Neuronal stem cell (in vitro differentiated cells): ENCODE results near the gene CAPN9.

Experiments
- DNase-seq: peaks from one replicate; pipeline ENCODE4 v3.0.0-alpha.2; 2013; ENCODE audit warnings: low spot score
- H2AFZ ChIP-seq: one replicate; pipeline ENCODE4 v1.6.1; 2013; ENCODE audit warnings: mild to moderate bottlenecking, low read length, inconsistent platforms
- H2AK5ac ChIP-seq: 2 replicates; pipeline ENCODE4 v1.6.1; 2013; ENCODE audit warnings: low read depth, mild to moderate bottlenecking, inconsistent platforms, low read length, moderate library complexity, mixed read lengths
- H2BK120ac ChIP-seq: 2 replicates; pipeline ENCODE4 v1.6.1; 2013; ENCODE audit warnings: low read depth, mild to moderate bottlenecking, inconsistent platforms, low read length, moderate library complexity, mixed read lengths
- H2BK12ac ChIP-seq: one replicate; pipeline ENCODE4 v1.6.1; 2013; ENCODE audit warnings: low read length, inconsistent platforms
- H2BK15ac ChIP-seq: 2 replicates; pipeline ENCODE4 v1.6.1; 2013; ENCODE audit warnings: mild to moderate bottlenecking, low read length, inconsistent platforms, mixed read lengths
- H2BK5ac ChIP-seq: one replicate; pipeline ENCODE4 v1.6.1; 2013; ENCODE audit warnings: inconsistent platforms, mild to moderate bottlenecking, low read length, moderate library complexity
- H3K14ac ChIP-seq: one replicate; pipeline ENCODE4 v1.6.1; 2013; ENCODE audit warnings: low read length, inconsistent platforms
- H3K18ac ChIP-seq: 2 replicates; pipeline ENCODE4 v1.6.1; 2013; ENCODE audit warnings: low read length, inconsistent platforms
- H3K23ac ChIP-seq: 2 replicates; pipeline ENCODE4 v1.6.1; 2013; ENCODE audit warnings: low read depth, mild to moderate bottlenecking, mixed read lengths, low read length, inconsistent platforms; ENCODE audit not compliant: poor library complexity
- H3K27ac ChIP-seq: replicated peaks from 3 replicates; pipeline ENCODE4 v1.5.1; 2013; ENCODE audit warnings: low read length, inconsistent platforms
- H3K27me3 ChIP-seq, 3 experiments: 2 replicates each; pipeline ENCODE4 v1.6.1; 2013; ENCODE audit warnings: low read length in 3 of 3, mild to moderate bottlenecking in 2 of 3, inconsistent platforms in 1 of 3, low read depth in 1 of 3, mixed read lengths in 1 of 3, moderate library complexity in 1 of 3; ENCODE audit not compliant: control insufficient read depth in 3 of 3, insufficient read depth in 3 of 3
- H3K36me3 ChIP-seq, 2 donors: replicated peaks in 1 of 2; 2 replicates each; pipeline ENCODE4 v1.6.1; 2013; ENCODE audit warnings: low read length in 2 of 2; ENCODE audit not compliant: control insufficient read depth in 2 of 2, insufficient read depth in 2 of 2
- H3K4ac ChIP-seq: 2 replicates; pipeline ENCODE4 v1.6.1; 2013; ENCODE audit warnings: inconsistent platforms, mild to moderate bottlenecking, low read length, moderate library complexity
- H3K4me1 ChIP-seq, 2 donors: 1 replicate in 1 of 2; 2 replicates in 1 of 2; pipeline ENCODE4 v1.6.1; 2013; ENCODE audit warnings: low read length in 2 of 2, low read depth in 1 of 2; ENCODE audit not compliant: control insufficient read depth in 2 of 2, insufficient read depth in 1 of 2
- H3K4me2 ChIP-seq: one replicate; pipeline ENCODE4 v1.6.1; 2013; ENCODE audit warnings: mild to moderate bottlenecking, low read length, inconsistent platforms; ENCODE audit not compliant: insufficient read depth, poor library complexity, severe bottlenecking
- H3K4me3 ChIP-seq, 2 donors: 2 replicates each; pipeline ENCODE4 v1.5.1; 2013; ENCODE audit warnings: low read length in 2 of 2, mild to moderate bottlenecking in 2 of 2, inconsistent platforms in 1 of 2, moderate library complexity in 1 of 2
- H3K79me1 ChIP-seq: one replicate; pipeline ENCODE4 v1.6.1; 2013; ENCODE audit warnings: low read depth, mild to moderate bottlenecking, inconsistent platforms, low read length, moderate library complexity
- H3K9ac ChIP-seq: one replicate; pipeline ENCODE4 v1.6.1; 2013; ENCODE audit warnings: mild to moderate bottlenecking, low read depth, low read length, inconsistent platforms; ENCODE audit not compliant: poor library complexity
- H3K9me3 ChIP-seq, 2 donors: replicated peaks in 1 of 2; 2 replicates each; pipeline versions ENCODE3 to v1.6.1; 2013; ENCODE audit warnings: low read length in 2 of 2, mild to moderate bottlenecking in 2 of 2, inconsistent platforms in 1 of 2, low read depth in 1 of 2, mixed read lengths in 1 of 2, moderate library complexity in 1 of 2; ENCODE audit not compliant: control insufficient read depth in 2 of 2, insufficient read depth in 1 of 2
- H4K8ac ChIP-seq: one replicate; pipeline ENCODE4 v1.6.1; 2013; ENCODE audit warnings: low read depth, mild to moderate bottlenecking, inconsistent platforms, low read length, moderate library complexity
- H4K91ac ChIP-seq: one replicate; pipeline ENCODE4 v1.6.1; 2013; ENCODE audit warnings: low read length, low read depth, mild to moderate bottlenecking, inconsistent platforms; ENCODE audit not compliant: poor library complexity
- WGBS, 2 donors: extraction: QIAGEN DNeasy Blood & Tissue Kit; methylation state at CpG; one replicate each; pipeline ENCODE4 v1.1.7; 2013; ENCODE audit warnings: missing lambda C conversion rate in 2 of 2, mixed read lengths in 1 of 2; ENCODE audit not compliant: insufficient read length in 2 of 2, insufficient replicate concordance in 1 of 2; ENCODE audit errors: extremely low coverage in 2 of 2; 5-methylcytosine and 5-hydroxymethylcytosine counted together

CAPN9 gene

DNA sequence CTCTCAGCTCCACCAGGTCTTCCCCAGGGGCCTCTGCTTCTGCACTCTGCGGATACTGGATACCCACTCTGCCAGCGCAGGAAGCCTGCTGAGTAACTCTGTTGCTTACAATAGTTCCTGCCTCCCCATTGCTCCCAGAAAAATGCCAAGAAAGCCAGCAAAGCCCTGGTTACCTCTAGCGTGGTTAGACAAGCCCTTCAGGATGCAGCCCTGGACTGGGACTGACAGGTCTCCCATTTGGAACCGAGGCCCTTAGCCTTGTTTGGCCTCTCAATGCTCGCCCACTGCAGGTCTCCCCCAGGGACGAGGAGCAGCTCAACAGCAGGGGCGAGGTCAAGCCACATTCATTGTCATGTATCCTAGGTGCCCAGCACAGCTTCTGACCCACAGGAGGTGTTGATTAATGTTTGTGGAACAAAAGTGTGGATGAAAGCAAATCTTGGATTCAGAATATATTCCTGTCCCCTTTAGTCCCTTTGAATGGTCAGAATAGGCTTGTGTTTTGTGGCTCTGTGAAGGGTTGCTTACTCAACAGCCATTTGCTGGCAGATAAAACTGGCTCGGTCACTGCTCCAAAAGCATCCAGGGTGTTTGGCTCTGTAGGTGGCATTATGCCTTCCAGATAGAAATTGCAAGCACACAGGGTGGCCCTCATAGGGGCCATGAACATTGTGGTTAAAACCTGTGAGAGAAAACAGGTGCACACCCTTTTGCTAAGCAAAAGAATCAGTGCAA lies 62.2 kb downstream of the CAPN9 start:
- no peak overlapping the region for H3K27ac ChIP-seq
- no peak overlapping the region for H3K4me2 ChIP-seq
- no peak overlapping the region for H3K4me3 ChIP-seq
- no peak overlapping the region for H3K4ac ChIP-seq
- H2AFZ ChIP-seq = no peak overlapping the region
- no peak overlapping the region for H3K14ac ChIP-seq
- no peaks in the 10 kb centered on the region for H3K79me1 ChIP-seq
- no peak overlapping the region for H3K23ac ChIP-seq
- H3K27me3 ChIP-seq = no peaks in the 10 kb centered on the region
- no peak overlapping the region for H2BK120ac ChIP-seq
- H2BK5ac ChIP-seq = no peak overlapping the region
- no CpG with 5 or more reads among the region's 8 CpGs for WGBS, 2 donors
- DNase-seq = no peak
- H3K9ac ChIP-seq = no peak overlapping the region
- no peak overlapping the region for H3K18ac ChIP-seq
- H3K4me1 ChIP-seq = no peaks in the 10 kb centered on the region
- H2AK5ac ChIP-seq = no peak overlapping the region
- no peaks in the 10 kb centered on the region for H3K36me3 ChIP-seq
- H4K91ac ChIP-seq = no peak overlapping the region
- H2BK12ac ChIP-seq = no peak overlapping the region
- peaks cover 0 to 4% of the 10 kb centered on the region in 2 donors for H3K9me3 ChIP-seq
- H4K8ac ChIP-seq = no peak overlapping the region
- H2BK15ac ChIP-seq = no peak overlapping the region

DNA sequence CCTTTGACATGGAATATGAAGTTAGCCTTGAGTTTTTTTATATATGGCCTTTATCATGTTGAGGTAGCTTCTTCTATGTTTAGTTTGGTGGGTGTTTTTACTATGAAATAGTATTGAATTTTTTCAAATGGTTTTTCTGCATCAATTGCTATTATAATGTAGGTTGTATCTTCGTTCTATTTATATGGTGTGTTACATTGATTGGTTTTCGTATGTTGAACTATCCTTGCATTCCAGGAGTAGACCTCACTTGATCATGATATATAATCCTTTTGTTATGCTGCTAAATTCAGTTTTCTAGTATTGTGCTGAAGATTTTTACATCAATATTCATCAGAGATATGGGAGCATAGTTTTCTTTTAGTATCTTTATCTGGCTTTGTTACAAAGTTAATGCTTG lies 65.4 kb downstream of the CAPN9 start:
- H3K4me3 ChIP-seq = no peak overlapping the region

DNA sequence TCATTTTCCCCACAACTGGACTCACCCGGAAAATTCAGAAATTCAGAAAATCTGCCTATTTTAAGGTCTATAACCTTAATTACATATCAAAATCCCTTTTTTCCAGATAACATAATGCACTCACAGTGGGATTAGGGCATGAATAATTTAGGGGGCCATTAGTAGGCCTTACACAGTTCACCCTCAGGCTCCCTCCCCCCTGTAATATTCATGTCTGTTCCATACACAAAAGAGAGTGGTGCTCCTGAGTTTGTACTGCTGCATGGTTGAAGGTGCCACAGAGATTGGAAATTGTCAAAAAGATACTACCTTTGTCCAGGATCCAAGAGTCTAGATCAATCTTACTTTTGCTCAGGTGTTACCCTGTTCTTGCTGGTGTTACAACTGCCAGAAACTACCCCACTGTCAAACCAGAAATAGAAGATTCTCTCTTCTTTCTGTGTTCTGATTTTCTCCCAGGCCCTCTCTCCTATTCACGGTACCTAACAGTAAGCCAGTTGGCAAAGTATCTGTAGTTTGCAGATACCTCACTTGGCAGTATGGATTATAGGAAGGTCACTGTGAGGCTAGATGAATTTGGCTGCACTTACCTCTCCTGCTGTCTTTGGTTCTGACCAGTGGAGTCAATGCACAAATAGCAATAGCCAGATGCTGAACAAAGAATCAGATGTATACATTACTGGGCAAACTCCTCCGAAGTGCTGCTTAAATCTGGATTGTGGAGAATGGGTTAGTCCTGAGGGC lies 67.9 kb downstream of the CAPN9 start:
- no peaks in the 10 kb centered on the region for H3K27me3 ChIP-seq
- no peak overlapping the region for H4K8ac ChIP-seq
- no peak overlapping the region for H3K14ac ChIP-seq
- H2BK15ac ChIP-seq = no peak overlapping the region
- WGBS, 2 donors = no CpG with 5 or more reads among the region's 3 CpGs
- no peak overlapping the region for H3K4ac ChIP-seq
- H2BK12ac ChIP-seq = no peak overlapping the region
- no peak for DNase-seq
- no peak overlapping the region for H3K4me2 ChIP-seq
- no peak overlapping the region for H3K9ac ChIP-seq
- no peak overlapping the region for H3K27ac ChIP-seq
- H3K18ac ChIP-seq = no peak overlapping the region
- H3K9me3 ChIP-seq = peaks cover 0 to 4% of the 10 kb centered on the region in 2 donors
- H3K23ac ChIP-seq = no peak overlapping the region
- H3K4me3 ChIP-seq = no peak overlapping the region
- peaks cover 0 to 8% of the 10 kb centered on the region in 2 donors for H3K4me1 ChIP-seq
- H3K36me3 ChIP-seq = no peaks in the 10 kb centered on the region
- H4K91ac ChIP-seq = no peak overlapping the region
- H2BK5ac ChIP-seq = no peak overlapping the region
- H3K79me1 ChIP-seq = no peaks in the 10 kb centered on the region
- no peak overlapping the region for H2AFZ ChIP-seq
- H2BK120ac ChIP-seq = no peak overlapping the region
- no peak overlapping the region for H2AK5ac ChIP-seq

More for the DNA sequence above, 65.4 kb downstream of the CAPN9 start:
- Histone ChIP-seq H3K9me3 (peaks cover 0 to 4% of the 10 kb centered on the region in 2 donors), H3K14ac (no peak overlapping the region), H3K9ac (no peak overlapping the region), H2BK12ac (no peak overlapping the region), H4K8ac (no peak overlapping the region), H3K18ac (no peak overlapping the region), H2BK15ac (no peak overlapping the region), H3K4me1 (no peaks in the 10 kb centered on the region), H3K23ac (no peak overlapping the region), H4K91ac (no peak overlapping the region), H3K27ac (no peak overlapping the region), H2BK120ac (no peak overlapping the region), H2AFZ (no peak overlapping the region), H3K27me3 (no peaks in the 10 kb centered on the region), H3K36me3 (no peaks in the 10 kb centered on the region), H3K79me1 (no peaks in the 10 kb centered on the region), H2AK5ac (no peak overlapping the region), H2BK5ac (no peak overlapping the region), H3K4me2 (no peak overlapping the region), H3K4ac (no peak overlapping the region)
- no CpG with 5 or more reads among the region's 2 CpGs for WGBS, 2 donors
- no peak for DNase-seq

DNA sequence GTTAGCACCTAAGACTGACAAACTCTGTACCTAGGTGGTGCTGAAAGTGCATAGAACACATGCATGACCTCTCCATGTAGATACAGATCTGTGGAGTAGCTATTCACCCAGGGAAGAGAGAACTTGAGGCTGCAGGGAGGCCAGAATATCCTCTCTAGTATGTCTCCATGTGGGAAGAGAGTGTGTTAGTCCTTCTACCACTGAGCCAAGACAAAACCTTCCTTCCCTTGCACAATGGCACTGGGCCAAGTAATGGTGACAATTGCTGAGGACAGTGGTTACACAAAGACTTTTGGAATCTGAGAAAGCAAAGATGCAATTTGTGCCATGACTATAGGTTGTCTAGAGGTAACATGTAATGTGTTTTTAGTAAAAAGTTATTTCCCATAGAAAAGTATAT lies 68.8 kb downstream of the CAPN9 start:
- Histone ChIP-seq H3K27ac (no peak overlapping the region), H3K9me3 (peaks cover 0 to 4% of the 10 kb centered on the region in 2 donors), H3K9ac (no peak overlapping the region), H3K4me1 (peaks cover 0 to 8% of the 10 kb centered on the region in 2 donors), H4K91ac (no peak overlapping the region), H2BK12ac (no peak overlapping the region), H3K23ac (no peak overlapping the region), H3K27me3 (no peaks in the 10 kb centered on the region), H2BK5ac (no peak overlapping the region), H4K8ac (no peak overlapping the region), H2AK5ac (no peak overlapping the region), H3K4me3 (no peak overlapping the region), H3K36me3 (no peaks in the 10 kb centered on the region), H3K18ac (no peak overlapping the region), H2BK120ac (no peak overlapping the region), H2AFZ (no peak overlapping the region), H2BK15ac (no peak overlapping the region), H3K4ac (no peak overlapping the region), H3K79me1 (no peaks in the 10 kb centered on the region), H3K14ac (no peak overlapping the region), H3K4me2 (no peak overlapping the region)
- no peak for DNase-seq
